NCI-H1048 (cell line): Measurements from ENCODE around the gene GNE.
"Not testable (repeated sequence)": the region's sequence is repeated elsewhere in the genome, so short reads cannot be mapped to it uniquely, and the experiment has no call there.

Experiments used
- DNase-seq: peaks from one replicate; lab custom pipeline; 2025; lab: John Stamatoyannopoulos, UW

The GNE gene

DNA sequence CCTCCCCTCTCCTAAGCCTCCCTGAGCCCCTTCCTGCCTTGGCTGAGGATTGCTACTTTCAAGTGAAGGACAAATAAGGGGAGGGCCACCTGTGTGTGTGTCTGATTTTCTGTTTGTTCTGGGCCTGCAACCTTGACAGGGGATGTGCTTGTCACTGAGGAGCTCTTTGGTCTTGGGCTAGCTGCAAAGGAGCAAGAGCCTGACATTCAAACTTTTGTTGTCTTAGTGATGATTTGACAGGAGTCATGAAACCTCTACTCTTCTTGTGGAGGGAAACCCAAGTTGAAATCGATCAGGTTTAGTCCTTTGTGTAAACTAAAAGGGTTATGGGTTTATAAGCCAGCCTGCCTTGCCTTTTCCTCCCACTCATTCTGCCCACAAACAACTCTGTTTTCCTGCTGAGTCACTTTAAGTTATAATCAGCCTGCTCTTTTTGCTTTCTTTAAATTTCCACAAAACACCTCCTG is 50.7 kb downstream of the GNE start:
- DNase-seq: no peak

DNA sequence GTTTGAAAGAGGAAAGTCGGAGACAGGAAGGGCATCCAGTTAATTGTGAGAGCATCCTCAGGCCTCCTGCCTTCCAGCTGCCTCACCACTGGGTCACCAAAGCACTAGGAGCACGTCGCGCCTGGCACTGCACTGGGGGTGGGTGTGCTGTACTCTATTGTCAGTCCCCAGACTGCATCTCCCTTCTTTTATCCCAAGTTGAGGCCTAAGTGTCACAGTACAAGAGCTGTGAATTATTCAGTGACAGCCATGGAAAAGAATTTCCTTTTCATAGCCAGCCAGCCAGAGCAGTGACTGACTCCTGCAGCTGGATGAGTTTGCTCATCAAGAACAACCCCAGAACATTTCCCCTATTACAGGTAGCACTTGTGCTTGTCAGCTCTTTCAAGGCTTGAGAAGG is 51.2 kb downstream of the GNE start:
- no peak for DNase-seq

DNA sequence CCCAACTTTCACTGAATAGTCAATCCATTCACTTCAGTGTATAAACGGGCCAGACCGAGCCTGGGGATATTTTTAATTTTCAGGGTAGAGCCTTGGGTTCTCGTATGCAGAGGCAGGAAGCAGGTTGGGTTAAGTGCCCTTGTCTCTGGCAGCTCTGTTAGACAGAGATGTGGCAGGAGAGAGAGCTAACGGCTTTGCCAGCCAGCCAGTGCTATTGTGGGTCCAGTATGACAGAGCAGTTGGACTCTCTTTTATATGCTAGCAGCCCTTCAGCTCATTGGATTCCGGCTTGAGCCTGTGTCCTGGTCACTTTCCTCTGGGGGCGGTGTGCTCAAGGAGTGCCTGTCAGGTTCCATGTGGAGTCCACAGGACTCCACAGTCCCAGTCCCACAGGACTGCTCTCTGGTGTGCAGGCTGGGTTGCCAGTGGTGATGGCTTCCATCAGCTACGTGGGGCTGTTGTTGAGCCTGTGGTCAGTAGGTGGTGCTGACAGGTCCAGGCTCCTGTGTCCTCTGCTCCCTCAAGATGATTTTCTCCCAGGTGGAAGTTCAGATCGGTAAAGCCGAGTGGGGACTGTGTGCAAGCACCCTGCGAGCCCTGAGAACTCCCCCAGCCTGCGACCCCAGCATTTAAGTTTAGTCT is 53.2 kb downstream of the GNE start:
- DNase-seq: no peak

GRCh38 chr9:36194326-36195000 is 63.8 kb downstream of the GNE start:
- no peak for DNase-seq

DNA sequence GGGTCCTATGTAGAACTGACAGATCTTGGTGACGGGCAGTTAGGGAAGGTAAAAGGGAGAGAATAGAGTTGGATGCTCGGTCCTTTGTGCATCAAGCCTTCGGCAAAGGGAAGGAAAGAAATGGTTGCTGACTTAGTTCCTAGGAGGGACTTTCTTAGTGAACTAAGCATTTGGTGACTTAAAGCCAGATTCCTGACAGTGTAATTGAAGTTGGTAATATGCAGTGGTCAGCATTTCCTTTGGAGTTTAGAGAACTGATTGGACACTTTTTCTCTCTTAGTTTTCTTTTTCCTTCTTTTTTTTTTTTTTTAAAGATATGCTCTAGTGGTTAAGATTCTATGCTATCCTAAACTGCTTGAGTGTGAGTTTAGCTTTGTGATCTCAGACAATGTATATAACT is 65.2 kb downstream of the GNE start:
- no peak for DNase-seq

- no peak for DNase-seq
Observed at GRCh38 chr9:36192196-36192595, 66.1 kb downstream of the GNE start.

DNA sequence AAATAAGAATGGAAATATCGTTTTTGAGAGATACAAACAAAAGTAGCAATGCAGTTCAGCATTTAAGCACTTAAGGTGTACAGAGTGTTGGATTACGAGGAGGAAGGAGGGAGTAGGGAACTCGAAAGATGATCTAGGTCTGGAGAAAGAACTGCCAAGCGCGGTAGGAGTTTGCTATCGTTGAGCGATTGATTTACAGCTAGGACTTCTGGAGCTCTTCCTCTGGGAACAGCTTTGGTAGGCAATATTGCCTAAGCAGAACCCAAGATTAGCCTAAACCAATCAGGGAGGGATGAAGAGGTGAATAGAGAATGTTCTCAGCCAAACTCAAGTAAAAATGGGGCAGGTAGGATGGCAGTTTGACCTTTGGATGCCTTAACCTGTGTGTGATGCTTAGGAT is 66.6 kb downstream of the GNE start:
- DNase-seq: no peak

DNA sequence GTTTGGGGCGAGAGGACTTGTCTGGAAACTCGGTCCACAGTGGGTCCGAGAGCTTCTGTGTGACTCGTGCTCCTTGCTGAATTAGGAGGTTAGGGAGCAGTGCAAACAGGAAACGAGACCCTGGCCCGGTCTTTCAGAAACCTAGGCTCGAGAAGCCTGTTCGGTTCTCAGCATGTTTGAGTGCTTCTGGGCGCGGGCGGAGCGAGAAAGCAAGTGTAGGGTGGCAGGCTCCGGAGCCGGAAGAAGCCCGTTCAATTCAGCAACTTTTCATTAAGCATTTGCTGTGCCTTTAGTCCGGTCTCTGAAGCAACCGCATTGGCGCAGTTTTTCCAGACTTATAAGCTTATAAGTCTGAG is 67.0 kb downstream of the GNE start:
- no peak for DNase-seq

DNA sequence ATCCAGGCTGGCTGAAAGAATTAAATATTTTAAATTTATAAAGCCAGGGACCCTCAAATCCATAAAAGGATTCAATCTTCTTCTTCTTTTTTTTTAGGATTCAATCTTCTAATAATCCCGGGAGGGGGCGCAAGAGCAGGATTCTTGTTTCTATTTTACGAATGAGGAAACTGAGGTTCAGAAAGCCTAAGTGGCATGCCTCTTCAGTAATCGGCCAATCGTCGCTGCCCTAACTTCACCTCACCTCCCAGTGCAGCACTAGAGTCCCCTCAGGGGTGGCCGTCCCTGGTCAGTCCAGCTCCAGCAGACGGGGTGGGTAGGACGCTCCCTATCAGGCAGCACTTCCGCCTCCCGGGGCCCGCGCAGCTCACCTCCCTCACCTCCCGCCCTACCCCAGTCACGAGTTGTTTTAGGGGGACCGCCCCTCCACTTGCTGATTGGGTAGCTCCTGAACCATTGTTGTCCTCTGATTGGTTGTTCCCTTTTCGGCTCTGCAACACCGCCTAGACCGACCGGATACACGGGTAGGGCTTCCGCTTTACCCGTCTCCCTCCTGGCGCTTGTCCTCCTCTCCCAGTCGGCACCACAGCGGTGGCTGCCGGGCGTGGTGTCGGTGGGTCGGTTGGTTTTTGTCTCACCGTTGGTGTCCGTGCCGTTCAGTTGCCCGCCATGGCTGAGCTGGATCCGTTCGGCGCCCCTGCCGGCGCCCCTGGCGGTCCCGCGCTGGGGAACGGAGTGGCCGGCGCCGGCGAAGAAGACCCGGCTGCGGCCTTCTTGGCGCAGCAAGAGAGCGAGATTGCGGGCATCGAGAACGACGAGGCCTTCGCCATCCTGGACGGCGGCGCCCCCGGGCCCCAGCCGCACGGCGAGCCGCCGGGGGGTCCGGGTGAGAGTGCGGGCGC is 67.6 kb downstream of the GNE start, which contains the start of gene CLTA:
Gene CLTA (plus strand): TSS at position 534 of the 902 bp plus-strand sequence. CDS start 136 bp downstream, at position 670.
- DNase-seq: peak; percentile 92

DNA sequence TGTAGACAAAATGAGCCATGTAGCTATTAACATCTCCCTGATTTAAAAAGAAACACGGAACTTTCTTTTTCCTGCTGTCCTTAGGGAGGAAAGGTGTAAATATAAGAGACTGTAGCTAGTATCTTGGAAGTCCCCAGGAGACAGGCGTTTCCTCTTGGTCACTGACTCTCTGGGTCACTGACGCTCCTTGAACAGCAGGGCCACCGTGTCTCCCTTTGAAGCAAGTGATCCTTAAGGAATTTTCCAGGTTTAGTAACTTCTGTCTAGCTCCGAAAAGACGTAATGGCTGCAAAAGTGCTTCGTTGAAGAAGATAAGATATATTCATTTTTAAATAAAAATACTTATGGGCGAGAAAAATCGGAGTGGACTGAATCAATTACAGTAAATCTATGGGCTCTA is 68.3 kb downstream of the GNE start:
- DNase-seq: no peak

GRCh38 chr9:36188212-36188611 is 70.0 kb downstream of the GNE start:
- DNase-seq: no peak

GRCh38 chr9:36187414-36187813 is 70.8 kb downstream of the GNE start:
- DNase-seq: no peak

- DNase-seq: not testable (repeated sequence)
Observed at GRCh38 chr9:36180243-36180642, 78.0 kb downstream of the GNE start.

DNA sequence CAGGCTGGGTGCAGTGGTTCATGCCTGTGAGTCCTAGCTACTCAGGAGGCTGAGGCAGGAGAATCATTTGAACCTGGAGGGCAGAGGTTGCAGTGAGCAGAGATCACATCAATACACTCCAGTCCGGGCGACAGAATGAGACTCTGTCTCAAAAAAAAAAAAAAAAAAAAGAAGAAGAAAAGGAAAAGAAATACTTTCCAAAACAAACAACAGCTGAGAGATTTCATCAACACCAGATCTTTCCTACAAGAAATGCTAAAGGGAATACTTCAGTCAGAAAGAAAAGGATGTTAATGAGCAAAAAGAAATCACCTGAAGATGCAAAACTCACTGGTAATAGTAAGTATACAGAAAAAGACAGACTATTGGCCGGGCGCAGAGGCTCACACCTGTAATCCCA is 80.7 kb downstream of the GNE start:
- no peak for DNase-seq

DNA sequence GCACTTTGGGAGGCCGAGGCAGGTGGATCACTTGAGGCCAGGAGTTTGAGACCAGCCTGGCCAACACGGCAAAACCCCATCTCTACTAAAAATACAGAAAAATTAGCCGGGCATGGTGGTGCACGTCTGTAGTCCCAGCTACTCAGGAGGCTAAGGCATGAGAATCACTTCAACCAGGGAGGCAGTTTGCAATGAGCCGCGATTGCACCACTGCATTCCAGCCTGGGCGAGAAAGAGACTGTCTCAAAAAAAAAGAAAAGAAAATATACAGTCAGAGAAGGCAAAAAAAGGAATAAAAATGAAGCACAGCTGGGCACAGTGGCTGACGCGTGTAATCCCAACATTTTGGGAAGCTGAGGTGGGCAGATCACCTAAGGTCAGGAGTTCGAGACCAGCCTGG is 81.8 kb downstream of the GNE start:
- DNase-seq: not testable (repeated sequence)

GRCh38 chr9:36175209-36175608 is 83.0 kb downstream of the GNE start:
- not testable (repeated sequence) for DNase-seq

GRCh38 chr9:36174731-36175130 is 83.5 kb downstream of the GNE start:
- no peak for DNase-seq

DNA sequence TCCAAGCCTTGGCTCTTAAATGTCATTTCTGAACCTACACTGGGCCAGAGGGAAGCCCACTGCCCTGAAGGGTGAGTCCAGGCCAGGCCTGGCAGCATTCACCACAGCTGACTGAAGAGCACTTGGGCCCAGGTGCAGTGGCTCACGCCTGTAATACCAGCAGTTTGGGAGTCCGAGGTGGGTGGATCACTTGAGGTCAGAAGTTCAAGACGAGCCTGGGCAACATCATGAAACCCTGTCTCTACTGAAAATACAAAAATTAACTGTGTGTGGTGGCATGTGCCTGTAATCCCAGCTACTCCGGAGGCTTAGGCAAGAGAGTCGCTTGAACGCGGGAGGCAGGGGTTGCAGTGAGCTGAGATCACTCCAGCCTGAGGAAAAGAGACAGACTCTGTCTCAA is 84.0 kb downstream of the GNE start:
- DNase-seq: no peak

- no peak for DNase-seq
Observed at GRCh38 chr9:36173861-36174260, 84.4 kb downstream of the GNE start.

GRCh38 chr9:36170531-36170930 is 87.7 kb downstream of the GNE start:
- no peak for DNase-seq

DNA sequence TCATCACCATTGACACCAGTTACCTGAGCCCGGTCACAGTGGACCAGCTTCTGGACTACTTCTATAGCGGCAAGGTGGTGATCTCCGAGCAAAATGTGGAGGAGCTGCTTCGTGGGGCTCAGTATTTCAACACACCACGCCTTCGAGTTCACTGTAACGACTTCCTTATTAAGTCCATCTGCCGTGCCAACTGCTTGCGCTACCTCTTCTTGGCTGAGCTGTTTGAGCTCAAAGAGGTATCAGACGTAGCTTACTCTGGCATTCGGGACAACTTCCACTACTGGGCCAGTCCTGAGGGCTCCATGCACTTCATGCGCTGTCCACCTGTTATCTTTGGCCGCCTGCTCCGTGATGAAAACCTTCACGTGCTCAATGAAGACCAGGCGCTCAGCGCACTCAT is 88.5 kb downstream of the GNE start:
- DNase-seq: no peak

GRCh38 chr9:36169166-36169565 is 89.1 kb downstream of the GNE start, which contains the start of gene CCIN:
Gene CCIN (plus strand): TSS chr9:36169388. CDS start chr9:36169503, 115 bp downstream.
- DNase-seq: no peak
